G401.6 (cell line): ENCODE measurements around the gene FLVCR2.

Experiments used
- FAIRE-seq: peaks from 2 replicates; lab custom pipeline; 2012; peaks lifted over from hg19 to GRCh38; lab: Jason Lieb, UNC

The FLVCR2 gene

GRCh38 chr14:75631453-75631831, 53.0 kb downstream of the FLVCR2 start:
- no peak for FAIRE-seq

- no peak for FAIRE-seq
Measured at GRCh38 chr14:75634848-75635247, 56.4 kb downstream of the FLVCR2 start.

- FAIRE-seq: no peak
Measured at GRCh38 chr14:75636100-75636692, 57.8 kb downstream of the FLVCR2 start.

GRCh38 chr14:75640876-75641275, 62.5 kb downstream of the FLVCR2 start:
- FAIRE-seq: no peak

- no peak for FAIRE-seq
Measured at GRCh38 chr14:75643985-75644384, 65.6 kb downstream of the FLVCR2 start.

GRCh38 chr14:75645056-75645455, 66.6 kb downstream of the FLVCR2 start:
- FAIRE-seq: no peak

GRCh38 chr14:75646762-75647161, 68.3 kb downstream of the FLVCR2 start:
- FAIRE-seq: no peak

- no peak for FAIRE-seq
Measured at GRCh38 chr14:75647640-75648039, 69.2 kb downstream of the FLVCR2 start.

- FAIRE-seq: no peak
Measured at GRCh38 chr14:75648066-75648838, 69.8 kb downstream of the FLVCR2 start.

- FAIRE-seq: no peak
Measured at GRCh38 chr14:75649337-75649736, 70.9 kb downstream of the FLVCR2 start.

GRCh38 chr14:75649773-75650172, 71.4 kb downstream of the FLVCR2 start:
- no peak for FAIRE-seq

GRCh38 chr14:75650253-75651058, 72.0 kb downstream of the FLVCR2 start:
- FAIRE-seq: no peak

GRCh38 chr14:75653563-75653962, 75.1 kb downstream of the FLVCR2 start:
- no peak for FAIRE-seq

- no peak for FAIRE-seq
Measured at GRCh38 chr14:75654127-75654732, 75.8 kb downstream of the FLVCR2 start.

- no peak for FAIRE-seq
Measured at GRCh38 chr14:75655235-75655634, 76.8 kb downstream of the FLVCR2 start.

GRCh38 chr14:75657331-75657730, 78.9 kb downstream of the FLVCR2 start:
- FAIRE-seq: no peak

GRCh38 chr14:75658957-75659356, 80.5 kb downstream of the FLVCR2 start:
- FAIRE-seq: no peak

GRCh38 chr14:75660238-75660629, 81.8 kb downstream of the FLVCR2 start:
- no peak for FAIRE-seq

GRCh38 chr14:75660630-75661498, 82.4 kb downstream of the FLVCR2 start, which contains the start of the genes ERG28 and TTLL5:
TSS of gene ERG28 (minus strand) at chr14:75660876. CDS start at chr14:75657502, 3,374 bp downstream.
TSS of gene TTLL5 (plus strand) at chr14:75661246. CDS start at chr14:75663150, 1,904 bp downstream.
- peak; percentile 99 for FAIRE-seq

GRCh38 chr14:75661499-75661814, 83.0 kb downstream of the FLVCR2 start:
- no peak for FAIRE-seq

GRCh38 chr14:75662966-75663365, 84.5 kb downstream of the FLVCR2 start:
- FAIRE-seq: no peak
